Cardiac fibroblast (primary cell): ENCODE data around the gene PAPOLG.
"Not testable (repeated sequence)": the region's sequence is repeated elsewhere in the genome, so short reads cannot be mapped to it uniquely, and the experiment has no call there.

ENCODE experiments used
- DNase-seq, 2 donors: peaks; one replicate each; pipeline versions ENCODE4 v3.0.0 to v3.0.0-alpha.2; 2010; ENCODE audit warnings: low read depth in 2 of 2
- H3K4me3 ChIP-seq, 2 donors: replicated peaks in 1 of 2; 1 replicate in 1 of 2; 2 replicates in 1 of 2; pipeline ENCODE4 v1.5.1; 2011; ENCODE audit warnings: low read depth in 2 of 2, low read length in 2 of 2, mild to moderate bottlenecking in 2 of 2, moderate library complexity in 1 of 2
- CTCF ChIP-seq: IDR thresholded peaks from one replicate; pipeline ENCODE4 v1.5.1; 2011; ENCODE audit warnings: low read depth, mild to moderate bottlenecking, low read length, inconsistent platforms

Gene PAPOLG

DNA sequence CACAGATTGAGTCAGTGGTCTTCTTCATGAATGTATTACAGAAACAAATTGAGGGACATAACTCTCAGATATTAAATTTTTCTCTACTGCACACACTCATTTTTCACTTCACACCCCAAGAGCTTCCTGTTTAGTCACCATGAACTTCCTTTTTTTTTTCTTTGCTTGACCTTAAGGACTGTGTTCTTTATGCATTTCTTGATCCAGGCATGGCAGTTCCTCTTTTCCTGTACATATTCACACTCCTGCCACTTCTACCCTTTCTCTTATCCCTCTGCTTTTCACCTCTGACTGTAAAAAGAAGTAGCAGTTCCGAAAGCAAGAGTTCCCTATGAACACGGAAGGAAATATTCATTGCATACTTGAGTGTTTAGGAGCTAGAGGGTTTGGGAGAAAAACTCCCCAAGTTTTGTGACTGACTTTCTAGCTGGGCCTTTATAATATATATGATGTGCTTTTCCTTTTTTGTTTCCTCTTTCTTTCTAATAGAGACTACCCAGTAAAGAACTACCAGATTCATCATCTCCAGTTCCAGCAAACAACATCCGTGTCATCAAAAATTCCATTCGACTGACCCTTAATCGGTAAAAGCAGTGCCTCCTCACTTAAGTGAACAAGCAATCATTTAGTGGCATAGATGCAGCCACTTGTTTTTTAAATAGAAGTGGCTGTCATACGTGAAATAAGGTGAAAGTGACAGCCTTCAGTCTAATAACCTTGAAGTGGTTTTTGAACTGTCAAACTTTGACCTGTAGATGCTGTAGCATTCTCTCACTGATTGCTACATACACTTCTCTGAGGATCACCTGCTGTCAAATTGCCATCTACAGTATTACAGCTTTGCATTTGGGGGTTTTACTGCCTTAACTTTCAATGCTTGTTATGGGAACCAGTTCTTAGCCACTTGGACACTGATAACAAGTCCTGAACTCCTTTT, 40.8 kb downstream of the PAPOLG start:
- TF ChIP-seq CTCF, result no peak
- H3K4me3 ChIP-seq, result no peak overlapping the region
- peak; percentile 21 to 30 for DNase-seq

DNA sequence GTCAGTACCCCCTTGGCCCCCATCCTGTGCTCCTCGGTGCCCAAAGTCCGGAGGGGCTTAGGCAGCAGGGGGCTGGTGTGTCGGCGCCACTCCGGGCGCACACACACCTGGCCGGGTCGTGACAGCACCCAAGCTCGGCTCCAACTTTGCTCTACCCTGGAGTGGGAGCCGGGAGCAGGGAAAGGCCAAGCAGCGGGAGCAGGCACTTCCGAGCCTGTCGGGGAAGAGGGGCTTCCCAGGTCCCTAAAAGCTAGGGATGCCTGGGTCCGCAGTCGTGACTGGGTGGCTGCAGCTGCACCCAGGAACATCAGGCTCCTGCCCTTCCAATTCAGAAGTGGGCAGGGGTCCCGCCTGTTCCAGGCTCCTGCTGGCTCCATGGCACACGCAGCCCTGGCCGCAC, 48.4 kb downstream of the PAPOLG start:
- TF ChIP-seq CTCF, result no peak
- no peak for DNase-seq

DNA sequence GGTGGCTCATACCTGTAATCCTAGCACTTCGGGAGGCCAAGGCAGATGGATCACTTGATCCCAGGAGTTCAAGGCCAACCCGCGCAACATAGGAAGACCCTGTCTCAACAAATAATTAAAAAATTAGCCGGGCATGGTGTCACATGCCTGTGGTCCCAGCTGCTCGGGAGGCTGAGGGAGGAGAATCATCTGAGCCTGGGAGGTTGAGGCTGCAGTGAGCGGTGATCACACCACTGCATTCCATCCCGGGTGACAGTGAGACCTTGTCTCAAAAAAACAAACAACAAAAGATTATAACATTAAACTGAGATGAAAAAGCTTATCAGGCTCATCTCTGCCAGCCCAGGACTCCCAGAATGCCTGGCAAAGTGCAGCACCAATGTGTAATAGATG, 50.5 kb downstream of the PAPOLG start:
- no peak overlapping the region for H3K4me3 ChIP-seq
- TF ChIP-seq CTCF, result no peak
- no peak for DNase-seq

More for the DNA sequence above, 48.4 kb downstream of the PAPOLG start:
- no peak overlapping the region for H3K4me3 ChIP-seq

DNA sequence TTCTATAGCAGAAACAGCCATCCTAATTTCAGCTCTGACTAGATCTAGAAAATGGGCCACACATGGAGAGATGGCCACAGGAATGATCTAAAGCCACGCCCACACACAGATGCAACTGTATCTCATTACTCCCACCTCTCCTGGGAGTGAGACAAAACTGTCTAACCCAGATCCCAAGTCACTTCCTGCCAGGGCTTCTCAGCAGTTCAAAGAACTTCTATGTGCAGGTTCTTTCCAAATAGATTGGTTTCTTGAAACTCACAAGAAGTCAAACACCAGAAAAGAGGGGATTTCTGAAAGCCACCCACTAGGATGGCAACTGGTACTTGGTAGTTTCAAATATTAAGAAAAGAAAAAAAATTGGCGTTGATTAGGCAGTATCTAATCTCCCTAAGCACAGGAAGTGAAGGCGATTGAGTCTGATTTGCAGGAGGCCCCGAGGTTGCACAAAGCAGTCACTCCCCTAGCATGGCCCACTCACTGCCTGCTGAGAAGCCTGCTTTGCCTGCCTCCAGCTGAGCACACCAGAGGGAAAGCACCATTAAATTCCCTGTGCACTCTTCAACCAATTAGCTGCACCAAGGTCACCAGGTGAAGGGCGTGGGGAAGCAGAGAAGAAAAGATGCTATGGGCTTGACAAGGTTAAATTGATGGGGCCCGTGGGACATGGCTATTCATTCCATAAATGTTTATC, 51.1 kb downstream of the PAPOLG start:
- peak; percentile 41 to 57 for DNase-seq
- no peak for TF ChIP-seq CTCF
- H3K4me3 ChIP-seq, result no peak overlapping the region

DNA sequence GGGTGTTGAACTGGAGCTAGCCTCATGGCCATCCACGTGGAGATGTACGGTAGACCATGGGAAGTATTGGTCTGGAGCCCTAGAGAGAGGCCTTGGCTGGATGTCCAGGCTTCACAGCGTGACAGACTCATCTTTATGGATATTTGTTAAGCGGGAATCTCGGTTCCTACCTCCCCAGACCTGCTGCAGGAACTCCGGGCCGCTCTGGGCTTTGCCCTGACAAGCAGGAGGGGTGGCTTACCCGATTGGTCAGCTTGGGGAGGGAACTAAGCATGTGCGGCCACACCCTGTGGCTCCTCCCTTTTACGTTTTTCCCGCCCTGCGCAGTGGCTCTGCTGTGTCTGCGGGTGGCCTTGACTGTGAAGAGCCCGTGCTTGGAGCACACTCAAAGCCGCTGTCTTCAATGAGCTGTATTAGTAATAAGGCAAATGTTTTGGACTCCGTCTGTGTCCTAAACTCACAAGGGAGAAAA, 52.3 kb downstream of the PAPOLG start:
- TF ChIP-seq CTCF, result no peak
- H3K4me3 ChIP-seq, result no peak overlapping the region
- DNase-seq, result no peak

DNA sequence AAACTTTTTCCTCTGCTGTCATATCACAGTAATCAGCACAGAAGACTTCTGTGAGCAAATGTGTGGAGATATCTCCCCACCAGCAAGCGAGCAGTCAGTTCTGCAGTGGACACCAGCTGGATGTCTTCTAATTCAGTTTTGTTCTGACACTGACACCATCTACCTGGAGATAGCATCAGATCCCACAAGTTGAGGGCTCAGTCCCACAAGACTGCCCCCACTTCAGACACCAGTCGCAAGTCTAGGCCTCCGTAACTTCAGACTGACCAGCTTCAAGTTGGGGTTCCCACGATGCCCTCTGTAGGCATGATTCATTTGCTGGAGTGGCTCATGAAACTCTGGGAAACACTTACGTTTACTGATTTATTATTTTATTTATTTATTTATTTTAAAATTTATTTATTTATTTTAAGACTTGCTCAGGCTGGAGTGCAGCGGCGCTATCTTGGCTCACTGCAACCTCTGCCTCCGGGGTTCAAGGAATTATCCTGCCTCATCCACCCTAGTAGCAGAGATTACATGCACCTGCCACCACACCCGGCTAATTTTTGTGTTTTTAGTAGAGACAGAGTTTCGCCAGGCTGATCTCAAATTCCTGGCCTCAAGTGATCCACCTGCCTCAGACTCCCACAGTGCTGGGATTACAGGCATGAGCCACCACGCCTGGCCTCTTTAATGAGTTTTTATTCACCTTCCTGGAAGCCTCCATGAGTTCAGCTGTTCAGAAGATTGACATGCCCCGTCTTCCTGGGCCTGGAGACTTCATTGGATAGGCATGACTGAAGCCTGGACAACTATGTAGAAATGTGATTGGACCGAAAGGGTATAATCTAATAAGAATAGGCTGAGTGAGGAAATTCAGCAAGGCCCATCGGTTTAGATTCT, 55.7 kb downstream of the PAPOLG start:
- no peak overlapping the region for H3K4me3 ChIP-seq
- TF ChIP-seq CTCF, result no peak
- DNase-seq, result no peak

DNA sequence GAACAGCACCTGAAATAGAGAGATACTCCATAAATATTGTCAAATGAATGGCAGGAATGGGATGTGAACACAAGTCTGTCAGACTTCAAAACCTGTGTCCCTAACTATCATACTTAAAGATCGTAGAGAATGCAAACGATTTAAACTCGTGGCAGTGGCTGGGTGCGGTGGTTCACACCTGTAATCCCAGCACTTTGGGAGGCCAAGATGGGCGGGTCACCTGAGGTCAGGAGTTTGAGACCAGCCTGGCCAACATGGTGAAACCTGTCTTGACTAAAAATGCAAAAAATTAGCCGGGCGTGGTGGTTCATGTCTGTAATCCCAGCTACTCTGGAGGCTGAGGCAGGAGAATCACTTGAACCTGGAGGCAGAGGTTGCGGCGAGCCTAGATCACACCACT, 61.1 kb downstream of the PAPOLG start:
- H3K4me3 ChIP-seq, DNase-seq: not testable (repeated sequence)
